ENCODE measurements around the gene FGD2. TPM values are rescaled to one million over a fixed set of nuclear protein-coding genes. Genes with fewer than 3 reads are reported as not detected.

Gene FGD2
- total and polyA plus RNA-seq, 9 of the 15 experiments (the other 6 are each of a cell fraction or from before 2014, with no cell fraction given) = 0.09 TPM; not detected in 8

DNA sequence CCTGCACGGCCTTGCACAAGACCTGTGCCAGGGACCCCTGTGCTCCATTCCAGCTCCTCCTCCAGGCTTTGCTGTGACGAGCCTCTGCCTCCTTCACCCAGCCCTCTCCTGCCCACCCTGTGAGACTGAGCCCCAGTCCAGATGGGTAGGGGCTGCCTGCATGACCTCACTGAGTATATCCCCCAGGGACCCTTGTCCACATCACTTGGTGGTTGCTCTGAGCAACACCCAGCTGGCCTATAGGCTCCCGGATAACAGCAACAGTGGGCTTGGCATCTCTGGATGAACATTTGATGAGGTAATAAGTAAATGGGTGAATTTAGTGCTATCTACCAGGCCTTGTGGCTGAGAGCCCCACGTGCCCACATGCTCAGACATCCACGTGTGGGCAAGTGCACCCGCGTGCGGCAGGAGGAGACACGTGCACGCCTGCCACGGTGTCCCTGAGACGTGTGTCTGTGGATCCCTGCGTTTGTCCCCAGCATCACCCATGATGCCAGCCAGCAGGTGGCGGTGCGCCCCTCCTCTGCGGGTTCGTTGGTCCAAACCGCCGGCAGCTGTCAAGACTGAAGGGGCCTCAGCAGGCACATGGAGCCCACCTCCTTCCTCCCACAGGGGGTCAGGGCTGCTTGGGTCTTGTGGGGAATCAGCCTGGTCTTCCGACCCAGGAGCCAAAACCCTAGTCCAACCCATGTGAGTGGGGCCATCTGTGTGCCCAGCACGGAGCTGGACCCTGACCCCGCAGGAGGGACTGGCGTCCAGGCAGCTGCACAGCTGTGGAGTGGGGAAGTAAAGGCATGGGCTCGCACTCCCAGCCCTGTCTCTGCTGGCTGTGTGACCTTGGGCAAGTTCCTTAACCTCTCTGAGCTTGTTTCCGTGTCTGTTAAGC lies 45.9 kb downstream of the FGD2 start (continued):
- peak; percentile 56; the same call in 1 of the 2 replicates for TF ChIP-seq CREB3L1 (IDR thresholded peaks at IDR 0.05; ENCODE audit: borderline replicate concordance, low read depth)
- peak in 1 of 2 experiments; percentile 73; a peak in 1 of 4 replicates for TF ChIP-seq FOXA3 (CRISPR knock-in tag; conservative IDR thresholded peaks at IDR 0.05 in 1 of 2, IDR thresholded peaks at IDR 0.05 in 1 of 2)
- TF ChIP-seq, protein P1, sequence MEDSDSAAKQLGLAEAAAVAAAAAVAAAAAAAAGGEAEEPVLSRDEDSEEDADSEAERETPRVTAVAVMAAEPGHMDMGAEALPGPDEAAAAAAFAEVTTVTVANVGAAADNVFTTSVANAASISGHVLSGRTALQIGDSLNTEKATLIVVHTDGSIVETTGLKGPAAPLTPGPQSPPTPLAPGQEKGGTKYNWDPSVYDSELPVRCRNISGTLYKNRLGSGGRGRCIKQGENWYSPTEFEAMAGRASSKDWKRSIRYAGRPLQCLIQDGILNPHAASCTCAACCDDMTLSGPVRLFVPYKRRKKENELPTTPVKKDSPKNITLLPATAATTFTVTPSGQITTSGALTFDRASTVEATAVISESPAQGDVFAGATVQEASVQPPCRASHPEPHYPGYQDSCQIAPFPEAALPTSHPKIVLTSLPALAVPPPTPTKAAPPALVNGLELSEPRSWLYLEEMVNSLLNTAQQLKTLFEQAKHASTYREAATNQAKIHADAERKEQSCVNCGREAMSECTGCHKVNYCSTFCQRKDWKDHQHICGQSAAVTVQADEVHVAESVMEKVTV (CRISPR knock-in tag; IDR thresholded peaks at IDR 0.05) = peak; percentile 94
- TF ChIP-seq, protein P2, sequence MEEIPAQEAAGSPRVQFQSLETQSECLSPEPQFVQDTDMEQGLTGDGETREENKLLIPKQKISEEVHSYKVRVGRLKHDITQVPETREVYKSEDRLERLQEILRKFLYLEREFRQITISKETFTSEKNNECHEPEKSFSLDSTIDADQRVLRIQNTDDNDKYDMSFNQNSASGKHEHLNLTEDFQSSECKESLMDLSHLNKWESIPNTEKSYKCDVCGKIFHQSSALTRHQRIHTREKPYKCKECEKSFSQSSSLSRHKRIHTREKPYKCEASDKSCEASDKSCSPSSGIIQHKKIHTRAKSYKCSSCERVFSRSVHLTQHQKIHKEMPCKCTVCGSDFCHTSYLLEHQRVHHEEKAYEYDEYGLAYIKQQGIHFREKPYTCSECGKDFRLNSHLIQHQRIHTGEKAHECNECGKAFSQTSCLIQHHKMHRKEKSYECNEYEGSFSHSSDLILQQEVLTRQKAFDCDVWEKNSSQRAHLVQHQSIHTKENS (CRISPR knock-in tag; IDR thresholded peaks at IDR 0.05) = no peak
- TF ChIP-seq ZNF589 (CRISPR knock-in tag; IDR thresholded peaks at IDR 0.05; ENCODE audit: low read depth) = peak; percentile 63; the same call in 1 of the 2 replicates
- TF ChIP-seq ZNF695 (CRISPR knock-in tag; IDR thresholded peaks at IDR 0.05) = no peak
- no peak for TF ChIP-seq NFE2L1 (tag; IDR thresholded peaks at IDR 0.05; ENCODE audit: borderline replicate concordance, low read depth)
- no peak for TF ChIP-seq NUFIP1 (IDR thresholded peaks at IDR 0.05; ENCODE audit: partially characterized antibody)
- no peak for TF ChIP-seq ZBTB49 (CRISPR knock-in tag; IDR thresholded peaks at IDR 0.05; ENCODE audit: borderline replicate concordance)
- TF ChIP-seq PCBP1 (IDR thresholded peaks at IDR 0.05; ENCODE audit: low read depth, low read length, poor library complexity, severe bottlenecking) = no peak
- TF ChIP-seq NFATC3 (IDR thresholded peaks at IDR 0.05) = no peak
- TF ChIP-seq KLF13 (tag; IDR thresholded peaks at IDR 0.05; ENCODE audit: borderline replicate concordance, low read depth) = peak; percentile 64; the same call in 1 of the 2 replicates
- TF ChIP-seq ZNF224 (CRISPR knock-in tag; IDR thresholded peaks at IDR 0.05) = 0 out of 2 replicates have a peak, but pooled peaks have one; percentile 69
- no peak for TF ChIP-seq PRPF4 (IDR thresholded peaks at IDR 0.05; ENCODE audit: insufficient read depth, low read depth, low read length, poor library complexity, severe bottlenecking)
- TF ChIP-seq COPS2 (conservative IDR thresholded peaks at IDR 0.05) = no peak
- no peak for TF ChIP-seq ZNF41 (CRISPR knock-in tag; conservative IDR thresholded peaks at IDR 0.05)
- no peak for TF ChIP-seq ETV1 (tag; conservative IDR thresholded peaks at IDR 0.05; ENCODE audit: low read depth)
- TF ChIP-seq ZNF133 (CRISPR knock-in tag; IDR thresholded peaks at IDR 0.05) = no peak
- no peak for TF ChIP-seq YBX1 (IDR thresholded peaks at IDR 0.05)
- TF ChIP-seq HNRNPL (IDR thresholded peaks at IDR 0.05; ENCODE audit: low read depth, low read length) = 0 out of 2 replicates have a peak, but pooled peaks have one; percentile 66
